ENCODE results near the gene GRAMD2B. TPM values are rescaled to one million over a fixed set of nuclear protein-coding genes. Genes with fewer than 3 reads are reported as not detected.

Gene GRAMD2B
- total RNA-seq, 1 donor = 89.8 TPM

GRCh38 chr5:126534553-126534952 lies 111.3 kb downstream of the GRAMD2B start:
- H4K20me1 ChIP-seq (ENCODE audit: insufficient read depth, low read length) = no peaks in the 10 kb centered on the region
- H3K9me3 ChIP-seq (ENCODE audit: low read depth, low read length) = no peaks in the 10 kb centered on the region
- H3K79me2 ChIP-seq (ENCODE audit: insufficient read depth, low read length) = no peaks in the 10 kb centered on the region
- no peak overlapping the region for H3K4me2 ChIP-seq (ENCODE audit: insufficient read depth, low read length)
- TF ChIP-seq CTCF (IDR thresholded peaks at IDR 0.05; ENCODE audit: extremely low read depth, low read depth, low read length) = no peak
- DNase-seq (ENCODE audit: insufficient read length, low spot score, missing footprints) = no peak
- H2AFZ ChIP-seq (ENCODE audit: low read length) = no peak overlapping the region
- no peak overlapping the region for H3K4me3 ChIP-seq (ENCODE audit: insufficient read depth, low read length)
- no peak overlapping the region for H3K27ac ChIP-seq (ENCODE audit: low read depth, low read length)
- no peaks in the 10 kb centered on the region for H3K36me3 ChIP-seq (ENCODE audit: insufficient read depth, low read length)
- H3K27me3 ChIP-seq (ENCODE audit: insufficient read depth, low read length) = no peaks in the 10 kb centered on the region
- H3K4me1 ChIP-seq (ENCODE audit: insufficient read depth, low read length) = peaks cover 14% of the 10 kb centered on the region

- H3K4me2 ChIP-seq (ENCODE audit: insufficient read depth, low read length) = no peak overlapping the region
- H3K27me3 ChIP-seq (ENCODE audit: insufficient read depth, low read length) = no peaks in the 10 kb centered on the region
- TF ChIP-seq CTCF (IDR thresholded peaks at IDR 0.05; ENCODE audit: extremely low read depth, low read depth, low read length) = no peak
- no peaks in the 10 kb centered on the region for H3K36me3 ChIP-seq (ENCODE audit: insufficient read depth, low read length)
- no peaks in the 10 kb centered on the region for H4K20me1 ChIP-seq (ENCODE audit: insufficient read depth, low read length)
- H3K27ac ChIP-seq (ENCODE audit: low read depth, low read length) = no peak overlapping the region
- H3K4me3 ChIP-seq (ENCODE audit: insufficient read depth, low read length) = no peak overlapping the region
- H3K9me3 ChIP-seq (ENCODE audit: low read depth, low read length) = no peaks in the 10 kb centered on the region
- no peaks in the 10 kb centered on the region for H3K79me2 ChIP-seq (ENCODE audit: insufficient read depth, low read length)
- H2AFZ ChIP-seq (ENCODE audit: low read length) = no peak overlapping the region
- H3K4me1 ChIP-seq (ENCODE audit: insufficient read depth, low read length) = peaks cover 15% of the 10 kb centered on the region
- no peak for DNase-seq (ENCODE audit: insufficient read length, low spot score, missing footprints)
These were observed 112.8 kb downstream of the GRAMD2B start for GRCh38 chr5:126535856-126536545.

- Histone ChIP-seq H4K20me1 (ENCODE audit: insufficient read depth, low read length) (no peaks in the 10 kb centered on the region), H3K9me3 (ENCODE audit: low read depth, low read length) (no peaks in the 10 kb centered on the region), H3K4me2 (ENCODE audit: insufficient read depth, low read length) (no peak overlapping the region), H3K27me3 (ENCODE audit: insufficient read depth, low read length) (no peaks in the 10 kb centered on the region), H3K36me3 (ENCODE audit: insufficient read depth, low read length) (no peaks in the 10 kb centered on the region), H3K27ac (ENCODE audit: low read depth, low read length) (no peak overlapping the region), H3K4me3 (ENCODE audit: insufficient read depth, low read length) (no peak overlapping the region), H3K79me2 (ENCODE audit: insufficient read depth, low read length) (no peaks in the 10 kb centered on the region), H2AFZ (ENCODE audit: low read length) (peak overlapping the region; percentile 64), H3K4me1 (ENCODE audit: insufficient read depth, low read length) (peaks cover 11% of the 10 kb centered on the region)
- TF ChIP-seq CTCF (IDR thresholded peaks at IDR 0.05; ENCODE audit: extremely low read depth, low read depth, low read length) = no peak
- DNase-seq (ENCODE audit: insufficient read length, low spot score, missing footprints) = peak; percentile 58
These were observed 113.7 kb downstream of the GRAMD2B start for GRCh38 chr5:126536874-126537273.

GRCh38 chr5:126538579-126538978 lies 115.4 kb downstream of the GRAMD2B start:
- DNase-seq (ENCODE audit: insufficient read length, low spot score, missing footprints) = peak; percentile 27

More at GRCh38 chr5:126538579-126538978, 115.4 kb downstream of the GRAMD2B start:
- Histone ChIP-seq H3K79me2 (ENCODE audit: insufficient read depth, low read length) (no peaks in the 10 kb centered on the region), H3K9me3 (ENCODE audit: low read depth, low read length) (no peaks in the 10 kb centered on the region), H3K27ac (ENCODE audit: low read depth, low read length) (peak overlapping the region; percentile 60), H3K27me3 (ENCODE audit: insufficient read depth, low read length) (no peaks in the 10 kb centered on the region), H2AFZ (ENCODE audit: low read length) (no peak overlapping the region), H3K4me3 (ENCODE audit: insufficient read depth, low read length) (no peak overlapping the region), H3K4me2 (ENCODE audit: insufficient read depth, low read length) (no peak overlapping the region), H3K36me3 (ENCODE audit: insufficient read depth, low read length) (no peaks in the 10 kb centered on the region), H4K20me1 (ENCODE audit: insufficient read depth, low read length) (no peaks in the 10 kb centered on the region), H3K4me1 (ENCODE audit: insufficient read depth, low read length) (peaks cover 9% of the 10 kb centered on the region)
- no peak for TF ChIP-seq CTCF (IDR thresholded peaks at IDR 0.05; ENCODE audit: extremely low read depth, low read depth, low read length)

All from osteoblast (primary cell).